Natural killer cell treated with Interleukin-12 subunit alpha and Interleukin-12 subunit beta and Interleukin-15 and Interleukin-18, amount 100 ng/mL, for 72 hours (primary cell): ENCODE data around the gene SLCO3A1. TPM values are rescaled to one million over a fixed set of nuclear protein-coding genes. Genes with fewer than 3 reads are reported as not detected.
A peak's percentile ranks its signal among the peaks of the same experiment; 100 is the strongest.

Source experiments
- ATAC-seq, 2 donors: fragments of 150-1000 bp; cut with Tn5 transposase in 1 of 2; sonication (Bioruptor Pico), chemical (Tn5 transposase) in 1 of 2; 2 replicates each; pipeline ENCODE4 v1.10.0; 2021
- DNase-seq: peaks from one replicate; pipeline ENCODE4 v3.0.0; 2022; ENCODE audit warnings: low spot score
- H3K27ac Mint-ChIP-seq, 2 donors: 1 replicate in 1 of 2; 2 replicates in 1 of 2; pipeline ENCODE4 v1.8.0; 2022; ENCODE audit warnings: mixed read lengths in 2 of 2, mild to moderate bottlenecking in 1 of 2, moderate library complexity in 1 of 2
- H3K27me3 Mint-ChIP-seq, 2 donors: 1 replicate in 1 of 2; 2 replicates in 1 of 2; pipeline ENCODE4 v1.8.0; 2022; ENCODE audit warnings: mixed read lengths in 2 of 2
- H3K36me3 Mint-ChIP-seq: one replicate; pipeline ENCODE4 v1.8.0; 2022; ENCODE audit warnings: mixed read lengths
- H3K4me1 Mint-ChIP-seq, 2 donors: 1 replicate in 1 of 2; 2 replicates in 1 of 2; pipeline ENCODE4 v1.8.0; 2022; ENCODE audit warnings: low read depth in 2 of 2, mixed read lengths in 2 of 2, mild to moderate bottlenecking in 1 of 2
- H3K4me3 Mint-ChIP-seq: one replicate; pipeline ENCODE4 v1.8.0; 2022; ENCODE audit warnings: mixed read lengths
- H3K9me3 Mint-ChIP-seq: 2 replicates; pipeline ENCODE4 v1.8.0; 2022; ENCODE audit warnings: mixed read lengths
- total RNA-seq, 2 donors: library from RNA; stranded (reverse); gene quantifications; one replicate each; pipeline ENCODE4 v1.2.3, GENCODE V29; 2022

SLCO3A1 gene
- total RNA-seq, 2 donors from 2014 or later = 10.4 to 12.5 TPM

- H3K36me3 Mint-ChIP-seq = no peaks in the 10 kb centered on the region
- no peak for ATAC-seq
- no peaks in the 10 kb centered on the region for H3K9me3 Mint-ChIP-seq
- no peak for DNase-seq
- peaks cover 17 to 30% of the 10 kb centered on the region in 2 donors for H3K4me1 Mint-ChIP-seq
- H3K4me3 Mint-ChIP-seq = no peak overlapping the region
- no peak overlapping the region for H3K27ac Mint-ChIP-seq
- no peaks in the 10 kb centered on the region for H3K27me3 Mint-ChIP-seq
Observed at GRCh38 chr15:91968610-91969009, 115.1 kb downstream of the SLCO3A1 start.

GRCh38 chr15:91970142-91970541 is 116.6 kb downstream of the SLCO3A1 start:
- H3K4me3 Mint-ChIP-seq = no peak overlapping the region
- H3K27me3 Mint-ChIP-seq = no peaks in the 10 kb centered on the region
- no peak for DNase-seq
- H3K9me3 Mint-ChIP-seq = no peaks in the 10 kb centered on the region
- no peak for ATAC-seq
- H3K4me1 Mint-ChIP-seq = peaks cover 18 to 24% of the 10 kb centered on the region in 2 donors
- H3K27ac Mint-ChIP-seq = no peak overlapping the region
- no peaks in the 10 kb centered on the region for H3K36me3 Mint-ChIP-seq

- no peaks in the 10 kb centered on the region for H3K9me3 Mint-ChIP-seq
- peaks cover 17 to 31% of the 10 kb centered on the region in 2 donors for H3K4me1 Mint-ChIP-seq
- no peak overlapping the region for H3K27ac Mint-ChIP-seq
- H3K4me3 Mint-ChIP-seq = no peak overlapping the region
- no peaks in the 10 kb centered on the region for H3K27me3 Mint-ChIP-seq
- ATAC-seq (no peak), DNase-seq (no peak)
- no peaks in the 10 kb centered on the region for H3K36me3 Mint-ChIP-seq
Observed at GRCh38 chr15:91973481-91973880, 120.0 kb downstream of the SLCO3A1 start.

- H3K27me3 Mint-ChIP-seq = no peaks in the 10 kb centered on the region
- H3K4me1 Mint-ChIP-seq = peaks cover 17 to 31% of the 10 kb centered on the region in 2 donors
- no peak for ATAC-seq
- no peak overlapping the region for H3K27ac Mint-ChIP-seq
- H3K4me3 Mint-ChIP-seq = no peak overlapping the region
- DNase-seq = no peak
- no peaks in the 10 kb centered on the region for H3K36me3 Mint-ChIP-seq
- H3K9me3 Mint-ChIP-seq = no peaks in the 10 kb centered on the region
Observed at GRCh38 chr15:91974321-91974720, 120.8 kb downstream of the SLCO3A1 start.

GRCh38 chr15:91975241-91975978 is 121.9 kb downstream of the SLCO3A1 start:
- H3K9me3 Mint-ChIP-seq = no peaks in the 10 kb centered on the region
- H3K4me3 Mint-ChIP-seq = no peak overlapping the region
- no peaks in the 10 kb centered on the region for H3K36me3 Mint-ChIP-seq
- ATAC-seq = no peak
- no peak for DNase-seq
- H3K4me1 Mint-ChIP-seq = peaks cover 17 to 28% of the 10 kb centered on the region in 2 donors
- H3K27ac Mint-ChIP-seq = no peak overlapping the region
- H3K27me3 Mint-ChIP-seq = no peaks in the 10 kb centered on the region

GRCh38 chr15:91976966-91977365 is 123.5 kb downstream of the SLCO3A1 start:
- DNase-seq = no peak
- no peaks in the 10 kb centered on the region for H3K36me3 Mint-ChIP-seq
- ATAC-seq = no peak
- no peaks in the 10 kb centered on the region for H3K27me3 Mint-ChIP-seq
- no peak overlapping the region for H3K4me3 Mint-ChIP-seq
- H3K9me3 Mint-ChIP-seq = no peaks in the 10 kb centered on the region
- H3K4me1 Mint-ChIP-seq = peaks cover 17 to 25% of the 10 kb centered on the region in 2 donors
- H3K27ac Mint-ChIP-seq = no peak overlapping the region

GRCh38 chr15:91980502-91981267 is 127.2 kb downstream of the SLCO3A1 start:
- Mint-ChIP-seq H3K9me3 (no peaks in the 10 kb centered on the region), H3K27ac (no peak overlapping the region), H3K4me1 (peaks cover 18 to 22% of the 10 kb centered on the region in 2 donors), H3K27me3 (no peaks in the 10 kb centered on the region), H3K36me3 (no peaks in the 10 kb centered on the region), H3K4me3 (no peak overlapping the region)
- ATAC-seq (no peak), DNase-seq (no peak)

- DNase-seq (no peak), ATAC-seq (no peak)
- Mint-ChIP-seq H3K4me3 (no peak overlapping the region), H3K36me3 (no peaks in the 10 kb centered on the region), H3K9me3 (no peaks in the 10 kb centered on the region), H3K27me3 (no peaks in the 10 kb centered on the region), H3K27ac (no peak overlapping the region), H3K4me1 (peaks cover 19 to 22% of the 10 kb centered on the region in 2 donors)
Observed at GRCh38 chr15:91981821-91982800, 128.6 kb downstream of the SLCO3A1 start.

- no peaks in the 10 kb centered on the region for H3K27me3 Mint-ChIP-seq
- no peak overlapping the region for H3K27ac Mint-ChIP-seq
- no peaks in the 10 kb centered on the region for H3K9me3 Mint-ChIP-seq
- H3K4me3 Mint-ChIP-seq = no peak overlapping the region
- no peaks in the 10 kb centered on the region for H3K36me3 Mint-ChIP-seq
- peaks cover 21 to 23% of the 10 kb centered on the region in 2 donors for H3K4me1 Mint-ChIP-seq
- DNase-seq (no peak), ATAC-seq (no peak)
Observed at GRCh38 chr15:91983729-91984340, 130.3 kb downstream of the SLCO3A1 start.

GRCh38 chr15:91985297-91985696 is 131.8 kb downstream of the SLCO3A1 start:
- Mint-ChIP-seq H3K27ac (peak overlapping the region in 1 of 2 donors; percentile 12), H3K27me3 (no peaks in the 10 kb centered on the region), H3K9me3 (no peaks in the 10 kb centered on the region), H3K36me3 (no peaks in the 10 kb centered on the region), H3K4me1 (peaks cover 27 to 31% of the 10 kb centered on the region in 2 donors), H3K4me3 (no peak overlapping the region)
- DNase-seq = no peak
- no peak for ATAC-seq

GRCh38 chr15:91988071-91988470 is 134.6 kb downstream of the SLCO3A1 start:
- Mint-ChIP-seq H3K36me3 (no peaks in the 10 kb centered on the region), H3K27ac (no peak overlapping the region), H3K27me3 (no peaks in the 10 kb centered on the region), H3K9me3 (no peaks in the 10 kb centered on the region), H3K4me3 (no peak overlapping the region), H3K4me1 (peaks cover 31 to 33% of the 10 kb centered on the region in 2 donors)
- DNase-seq = no peak
- ATAC-seq = no peak

GRCh38 chr15:91988655-91989054 is 135.1 kb downstream of the SLCO3A1 start:
- ATAC-seq = no peak
- Mint-ChIP-seq H3K9me3 (no peaks in the 10 kb centered on the region), H3K4me3 (no peak overlapping the region), H3K27ac (no peak overlapping the region), H3K27me3 (no peaks in the 10 kb centered on the region), H3K36me3 (no peaks in the 10 kb centered on the region), H3K4me1 (peaks cover 33 to 36% of the 10 kb centered on the region in 2 donors)
- no peak for DNase-seq

- ATAC-seq (no peak), DNase-seq (no peak)
- Mint-ChIP-seq H3K9me3 (no peaks in the 10 kb centered on the region), H3K27ac (no peak overlapping the region), H3K27me3 (no peaks in the 10 kb centered on the region), H3K36me3 (no peaks in the 10 kb centered on the region), H3K4me3 (no peak overlapping the region), H3K4me1 (peaks cover 34 to 36% of the 10 kb centered on the region in 2 donors)
Observed at GRCh38 chr15:91989821-91990220, 136.3 kb downstream of the SLCO3A1 start.
